Endometrial microvascular endothelial cells (primary cell): Measurements from ENCODE around the gene ZBTB20. TPM values are rescaled to one million over a fixed set of nuclear protein-coding genes. Genes with fewer than 3 reads are reported as not detected.

Experiments
- in situ Hi-C: cut with HindIII; loops from 2 replicates; pipeline ENCODE4 v1.10.0; 2017; ENCODE audit warnings: low sequenced_read_pairs, low pct_unique_long_range_greater_than_20kb; ENCODE audit errors: inconsistent ontology term
- total RNA-seq: library from RNA; depleted of rRNA; stranded (reverse); fragments of >200 nt; gene quantifications from one replicate; pipeline ENCODE4 v1.2.3, GENCODE V29; 2015; ENCODE audit errors: inconsistent ontology term

ZBTB20 gene
- total RNA-seq, 1 donor from 2014 or later: 6.2 TPM

- in situ Hi-C loops: no loop called here
Measured at GRCh38 chr3:114597871-114598270, 549.2 kb downstream of the ZBTB20 start.

- in situ Hi-C loops: no loop called here
Measured at GRCh38 chr3:114597012-114597411, 550.1 kb downstream of the ZBTB20 start.

- in situ Hi-C loops: no loop called here
Measured at GRCh38 chr3:114596147-114596546, 550.9 kb downstream of the ZBTB20 start.

GRCh38 chr3:114595522-114596028, 551.5 kb downstream of the ZBTB20 start:
- in situ Hi-C loops: no loop called here

GRCh38 chr3:114590309-114591047, 556.6 kb downstream of the ZBTB20 start:
- in situ Hi-C loops: no loop called here

GRCh38 chr3:114587986-114588385, 559.1 kb downstream of the ZBTB20 start:
- in situ Hi-C loops: no loop called here

GRCh38 chr3:114586119-114586518, 561.0 kb downstream of the ZBTB20 start:
- in situ Hi-C loops: no loop called here

- in situ Hi-C loops: no loop called here
Measured at GRCh38 chr3:114585687-114586086, 561.4 kb downstream of the ZBTB20 start.

GRCh38 chr3:114584734-114585371, 562.2 kb downstream of the ZBTB20 start:
- in situ Hi-C loops: no loop called here

- in situ Hi-C loops: no loop called here
Measured at GRCh38 chr3:114582929-114583328, 564.2 kb downstream of the ZBTB20 start.

- in situ Hi-C loops: no loop called here
Measured at GRCh38 chr3:114572364-114573062, 574.6 kb downstream of the ZBTB20 start.

GRCh38 chr3:114571363-114571762, 575.7 kb downstream of the ZBTB20 start:
- in situ Hi-C loops: no loop called here

- in situ Hi-C loops: no loop called here
Measured at GRCh38 chr3:114569186-114569585, 577.9 kb downstream of the ZBTB20 start.

GRCh38 chr3:114567771-114568170, 579.3 kb downstream of the ZBTB20 start:
- in situ Hi-C loops: no loop called here

- in situ Hi-C loops: no loop called here
Measured at GRCh38 chr3:114566767-114567166, 580.3 kb downstream of the ZBTB20 start.

GRCh38 chr3:114566162-114566755, 580.8 kb downstream of the ZBTB20 start:
- in situ Hi-C loops: no loop called here

- in situ Hi-C loops: no loop called here
Measured at GRCh38 chr3:114565216-114565615, 581.9 kb downstream of the ZBTB20 start.

GRCh38 chr3:114563720-114564119, 583.4 kb downstream of the ZBTB20 start:
- in situ Hi-C loops: no loop called here

GRCh38 chr3:114562557-114562956, 584.5 kb downstream of the ZBTB20 start:
- in situ Hi-C loops: no loop called here
